A673 (cell line): Measurements from ENCODE around the gene IQCK. TPM values are rescaled to one million over a fixed set of nuclear protein-coding genes. Genes with fewer than 3 reads are reported as not detected.
A peak's percentile ranks its signal among the peaks of the same experiment; 100 is the strongest.

Experiments
- BruUV-seq: library from RNA; stranded (reverse); fragments of 400-500 nt; replicated peaks from 2 replicates; lab custom pipeline; 2021; lab: Mats Ljungman, UMichigan
- CTCF ChIA-PET: fragments of 300-600 bp; sonication (Branson Sonifier 250); formaldehyde crosslinking; loops from one replicate; lab custom pipeline; 2022; ENCODE audit warnings: antibody characterized with exemption; lab: Charles Lee
- POLR2A ChIA-PET: fragments of 300-600 bp; sonication (Branson Sonifier 250); formaldehyde crosslinking; loops from one replicate; lab custom pipeline; 2022; ENCODE audit warnings: antibody characterized with exemption; ENCODE audit not compliant: low non-redundant PET; lab: Charles Lee
- DNase-seq: peaks from one replicate; pipeline ENCODE4 v3.0.0-alpha.2; 2015; ENCODE audit warnings: low spot score
- H3K27ac ChIP-seq: fragments of 200-600 bp; sonication (generic); 2 replicates; pipeline ENCODE4 v1.5.1; 2016; ENCODE audit warnings: mixed run types, low read depth, mild to moderate bottlenecking, mixed read lengths, antibody characterized with exemption, low read length; ENCODE audit not compliant: poor library complexity, severe bottlenecking
- H3K27me3 ChIP-seq: fragments of 200-600 bp; sonication (generic); replicated peaks from 2 replicates; pipeline ENCODE4 v1.6.1; 2017; ENCODE audit warnings: mixed run types, low read depth, mild to moderate bottlenecking, mixed read lengths, antibody characterized with exemption, low read length; ENCODE audit not compliant: insufficient read depth, poor library complexity
- H3K36me3 ChIP-seq: fragments of 200-600 bp; sonication (generic); 2 replicates; pipeline ENCODE4 v1.6.1; 2016; ENCODE audit warnings: mixed run types, mild to moderate bottlenecking, mixed read lengths, antibody characterized with exemption, low read length; ENCODE audit not compliant: insufficient read depth, poor library complexity, severe bottlenecking
- H3K4me1 ChIP-seq: fragments of 200-600 bp; sonication (generic); 2 replicates; pipeline ENCODE4 v1.6.1; 2017; ENCODE audit warnings: mixed run types, mild to moderate bottlenecking, mixed read lengths, antibody characterized with exemption, low read length; ENCODE audit not compliant: insufficient read depth, poor library complexity, severe bottlenecking
- H3K4me3 ChIP-seq: fragments of 200-600 bp; sonication (generic); 2 replicates; pipeline ENCODE4 v1.5.1; 2016; ENCODE audit warnings: low read depth, mixed run types, mild to moderate bottlenecking, mixed read lengths, low read length; ENCODE audit not compliant: poor library complexity, severe bottlenecking
- H3K9me3 ChIP-seq: fragments of 200-600 bp; sonication (generic); 2 replicates; pipeline ENCODE4 v1.6.1; 2016; ENCODE audit warnings: mixed run types, low read depth, mild to moderate bottlenecking, mixed read lengths, antibody characterized with exemption, low read length; ENCODE audit not compliant: poor library complexity, severe bottlenecking
- CTCF ChIP-seq: fragments of 300-800, 200-600 bp; sonication (generic); conservative IDR thresholded peaks from 2 replicates; pipeline ENCODE4 v1.5.1; 2017; ENCODE audit warnings: low read depth, mild to moderate bottlenecking, antibody characterized with exemption, low read length, moderate library complexity, mixed read lengths
- EZH2 ChIP-seq: fragments of 200-600 bp; sonication (generic); IDR thresholded peaks from 2 replicates; pipeline ENCODE4 v1.6.1; 2017; ENCODE audit warnings: borderline replicate concordance, low read depth, mild to moderate bottlenecking, mixed read lengths, antibody characterized with exemption, low read length; ENCODE audit not compliant: poor library complexity, severe bottlenecking
- intact Hi-C: fragments of 100-400 bp; cut with micrococcal nuclease; formaldehyde crosslinking; loops from one replicate; pipeline ENCODE4 v1.10.0; 2022; ENCODE audit not compliant: unreplicated experiment
- total RNA-seq: library from RNA; stranded (reverse); gene quantifications from 2 replicates; pipeline ENCODE4 v1.2.3, GENCODE V29; 2021

Gene IQCK
- total RNA-seq, 1 experiment from 2014 or later = 11.2 TPM

DNA sequence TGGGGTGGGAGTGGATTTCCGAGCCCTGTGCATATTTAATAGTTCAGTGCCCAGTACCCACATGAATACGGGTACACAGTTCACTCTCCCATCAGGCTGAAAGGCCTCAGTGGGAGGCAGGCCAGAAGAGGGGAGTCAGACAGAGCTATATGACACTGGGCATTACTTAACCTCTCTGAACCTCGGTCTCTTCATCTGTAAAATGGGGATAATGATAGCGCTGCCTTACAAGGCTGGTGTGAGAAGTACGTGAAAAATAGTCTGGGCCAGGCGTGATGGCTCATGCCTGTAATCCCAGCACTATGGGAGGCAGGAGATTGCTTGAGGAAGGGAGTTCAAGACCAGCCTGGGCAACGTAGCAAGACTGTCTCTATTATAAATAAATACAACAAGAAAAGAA, 163.0 kb downstream of the IQCK start:
- Histone ChIP-seq H3K4me3 (no peak overlapping the region), H3K36me3 (no peaks in the 10 kb centered on the region), H3K27me3 (peaks cover 11% of the 10 kb centered on the region), H3K9me3 (no peaks in the 10 kb centered on the region), H3K27ac (no peak overlapping the region), H3K4me1 (peaks cover 30% of the 10 kb centered on the region)
- ChIA-PET POLR2A (interaction anchor here (0.6 kb wide), 1 partner anchor 240 kb away, joined by 4 read pairs; no protein-coding TSS in a partner anchor), CTCF (no interaction called here)
- no peak for DNase-seq
- intact Hi-C loops = loop anchor here (10.0 kb wide), 1 partner anchor 496 kb away; no protein-coding TSS in a partner anchor
- TF ChIP-seq CTCF (no peak), EZH2 (no peak)
- BruUV-seq = no TSS peak

DNA sequence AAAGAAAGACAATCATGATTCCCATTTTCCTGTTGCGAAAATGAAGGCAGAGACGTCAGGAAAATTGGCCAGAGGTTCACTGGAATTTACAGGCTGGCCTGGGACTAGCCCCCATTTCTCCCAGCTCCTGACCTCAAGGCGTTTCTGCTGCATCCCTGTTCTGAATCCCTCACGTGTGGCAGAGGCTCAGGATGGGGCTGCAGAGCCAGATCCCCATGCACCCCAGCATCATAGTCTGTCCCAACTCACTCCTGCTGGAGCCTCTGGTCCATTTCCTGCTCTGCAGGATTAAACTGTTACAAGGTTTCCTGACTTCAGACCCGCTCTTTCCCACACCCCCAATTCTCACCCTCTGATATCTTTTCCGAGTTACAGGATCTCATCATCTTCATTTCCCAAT, 163.7 kb downstream of the IQCK start:
- no peaks in the 10 kb centered on the region for H3K9me3 ChIP-seq
- H3K27ac ChIP-seq = no peak overlapping the region
- peaks cover 11% of the 10 kb centered on the region for H3K27me3 ChIP-seq
- no TSS peak for BruUV-seq
- CTCF ChIA-PET = interaction anchor here (1.1 kb wide), 2 partner anchors 26 to 280 kb away, joined by 4 to 5 read pairs; no protein-coding TSS in a partner anchor
- H3K4me3 ChIP-seq = peak overlapping the region; percentile 48
- no peaks in the 10 kb centered on the region for H3K36me3 ChIP-seq
- no peak for TF ChIP-seq EZH2
- TF ChIP-seq CTCF = no peak
- no peak for DNase-seq
- POLR2A ChIA-PET = interaction anchor here (0.6 kb wide), 1 partner anchor 240 kb away, joined by 4 read pairs; no protein-coding TSS in a partner anchor
- intact Hi-C loops = loop anchor here (2.0 to 10.0 kb wide), 2 partner anchors 163 to 497 kb away; partner anchors contain the start of genes IQCK and KNOP1
- peaks cover 23% of the 10 kb centered on the region for H3K4me1 ChIP-seq

- ChIA-PET CTCF (interaction anchor here (1.1 kb wide), 2 partner anchors 25 to 281 kb away, joined by 4 to 5 read pairs; no protein-coding TSS in a partner anchor), POLR2A (no interaction called here)
- intact Hi-C loops = loop anchor here (2.0 to 10.0 kb wide), 2 partner anchors 163 to 497 kb away; partner anchors contain the start of genes IQCK and KNOP1
- H3K4me3 ChIP-seq = peak overlapping the region; percentile 48
- TF ChIP-seq EZH2 (no peak), CTCF (no peak)
- BruUV-seq = no TSS peak
- H3K9me3 ChIP-seq = no peaks in the 10 kb centered on the region
- no peak overlapping the region for H3K27ac ChIP-seq
- H3K36me3 ChIP-seq = no peaks in the 10 kb centered on the region
- peaks cover 23% of the 10 kb centered on the region for H3K4me1 ChIP-seq
- peak; percentile 58 for DNase-seq
- H3K27me3 ChIP-seq = peaks cover 11% of the 10 kb centered on the region
Observed at GRCh38 chr16:19882186-19882585, 164.1 kb downstream of the IQCK start.
